AG04450 (cell line): ENCODE measurements around the gene VEZF1. TPM values are rescaled to one million over a fixed set of nuclear protein-coding genes. Genes with fewer than 3 reads are reported as not detected.

Source experiments
- CTCF ChIA-PET: fragments of 300-600, 350-600 bp; formaldehyde crosslinking; extraction: SDS; loops from one replicate; lab custom pipeline; 2022; ENCODE audit warnings: antibody characterized with exemption, inconsistent platforms; lab: Charles Lee
- POLR2A ChIA-PET: fragments of 350-600 bp; formaldehyde crosslinking; extraction: SDS; loops from one replicate; lab custom pipeline; 2021; ENCODE audit warnings: antibody characterized with exemption, inconsistent platforms; lab: Yijun Ruan, JAX
- DNase-seq: peaks from one replicate; pipeline ENCODE4 v3.0.0-alpha.2; 2011; ENCODE audit warnings: low read depth, low spot score
- H3K27ac ChIP-seq: one replicate; pipeline ENCODE4 v1.5.1; 2012; ENCODE audit warnings: low read depth, low read length, control low read depth
- H3K27me3 ChIP-seq: one replicate; pipeline ENCODE4 v1.6.0; 2012; ENCODE audit warnings: low read length; ENCODE audit not compliant: control insufficient read depth, insufficient read depth
- H3K4me3 ChIP-seq: 2 replicates; pipeline ENCODE4 v1.5.1; 2011; ENCODE audit warnings: mild to moderate bottlenecking, low read depth, low read length, control low read depth
- H3K9me3 ChIP-seq: 2 replicates; pipeline ENCODE4 v1.5.1; 2012; ENCODE audit warnings: low read length; ENCODE audit not compliant: control insufficient read depth, insufficient read depth
- polyA plus RNA-seq: library from polyadenylated mRNA; depleted of rRNA; stranded (reverse); fragments of >200 nt; gene quantifications from 2 replicates; pipeline ENCODE4 v1.2.3, GENCODE V29; 2011
- TF ChIP-seq, protein P1 (sequence below): IDR thresholded peaks from 2 replicates; pipeline ENCODE4 v1.5.1; 2011; ENCODE audit warnings: low read depth, low read length, control low read depth, inconsistent platforms

The VEZF1 gene
- polyA plus RNA-seq, 1 experiment = 38.9 TPM

DNA sequence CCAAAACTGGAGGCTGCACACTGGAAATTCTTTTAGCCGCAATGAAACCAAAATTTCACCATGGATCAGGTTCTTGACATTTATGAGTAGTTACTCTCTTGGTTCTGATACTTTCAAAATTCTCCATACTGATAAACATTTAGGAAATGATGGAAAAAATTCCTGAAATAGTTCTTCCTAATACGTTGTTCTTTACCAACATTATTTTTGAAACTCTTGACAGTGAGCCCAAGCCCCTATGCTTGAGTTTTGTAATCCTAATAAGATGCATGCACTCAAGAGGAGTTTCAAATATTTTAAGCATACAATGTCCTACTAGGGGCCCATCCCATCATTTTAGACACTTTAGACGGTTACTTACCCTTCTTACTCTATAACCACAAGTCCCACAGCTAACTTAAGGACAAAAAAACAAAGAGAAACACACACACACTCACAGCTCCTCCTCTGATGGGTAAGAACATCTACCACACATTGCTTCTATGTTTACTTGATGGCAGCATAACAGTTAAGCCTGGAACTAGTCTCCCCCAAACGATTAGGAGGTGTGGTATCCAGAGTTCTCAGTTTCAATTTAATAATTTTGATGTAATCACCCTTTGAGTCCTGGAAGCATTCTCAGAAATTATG lies 3.7 kb downstream of the VEZF1 start:
- no peak for DNase-seq
- no peaks in the 10 kb centered on the region; the same call in 1 of the 2 replicates for H3K9me3 ChIP-seq
- 0 out of 2 replicates have a peak overlapping the region, but pooled peaks have one; percentile 8 for H3K4me3 ChIP-seq
- TF ChIP-seq, protein P1, sequence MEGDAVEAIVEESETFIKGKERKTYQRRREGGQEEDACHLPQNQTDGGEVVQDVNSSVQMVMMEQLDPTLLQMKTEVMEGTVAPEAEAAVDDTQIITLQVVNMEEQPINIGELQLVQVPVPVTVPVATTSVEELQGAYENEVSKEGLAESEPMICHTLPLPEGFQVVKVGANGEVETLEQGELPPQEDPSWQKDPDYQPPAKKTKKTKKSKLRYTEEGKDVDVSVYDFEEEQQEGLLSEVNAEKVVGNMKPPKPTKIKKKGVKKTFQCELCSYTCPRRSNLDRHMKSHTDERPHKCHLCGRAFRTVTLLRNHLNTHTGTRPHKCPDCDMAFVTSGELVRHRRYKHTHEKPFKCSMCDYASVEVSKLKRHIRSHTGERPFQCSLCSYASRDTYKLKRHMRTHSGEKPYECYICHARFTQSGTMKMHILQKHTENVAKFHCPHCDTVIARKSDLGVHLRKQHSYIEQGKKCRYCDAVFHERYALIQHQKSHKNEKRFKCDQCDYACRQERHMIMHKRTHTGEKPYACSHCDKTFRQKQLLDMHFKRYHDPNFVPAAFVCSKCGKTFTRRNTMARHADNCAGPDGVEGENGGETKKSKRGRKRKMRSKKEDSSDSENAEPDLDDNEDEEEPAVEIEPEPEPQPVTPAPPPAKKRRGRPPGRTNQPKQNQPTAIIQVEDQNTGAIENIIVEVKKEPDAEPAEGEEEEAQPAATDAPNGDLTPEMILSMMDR = no peak
- POLR2A ChIA-PET = interaction anchor here (0.5 kb wide), 1 partner anchor 123 kb away, joined by 3 read pairs; no protein-coding TSS in a partner anchor
- H3K27ac ChIP-seq = no peak overlapping the region
- CTCF ChIA-PET = interaction anchor here (0.8 to 3.7 kb wide), 6 partner anchors 11 to 125 kb away, joined by 3 to 63 read pairs (median 16); no protein-coding TSS in a partner anchor
- no peaks in the 10 kb centered on the region for H3K27me3 ChIP-seq

DNA sequence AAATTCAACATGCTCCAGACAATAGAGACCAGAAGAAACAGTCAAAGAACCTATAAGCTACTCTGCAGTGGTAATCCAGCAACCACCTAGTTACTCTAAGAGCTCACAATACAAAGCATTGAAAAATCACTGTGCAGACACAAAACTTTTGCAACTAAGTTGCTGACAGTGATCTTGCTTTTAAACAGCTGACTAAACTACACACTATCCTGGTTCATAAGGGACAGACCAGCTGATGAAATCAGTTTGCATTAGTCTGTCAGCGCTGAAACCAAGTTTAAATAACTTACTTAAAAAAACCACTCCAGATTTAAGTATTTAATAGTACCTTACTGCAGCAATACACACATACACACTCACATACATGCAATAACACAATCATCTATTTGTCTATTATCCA lies 4.6 kb downstream of the VEZF1 start:
- DNase-seq = no peak
- ChIA-PET POLR2A (interaction anchor here (0.6 to 1.1 kb wide), 3 partner anchors 13 to 124 kb away, joined by 3 to 5 read pairs (median 3); no protein-coding TSS in a partner anchor), CTCF (interaction anchor here (1.2 to 1.7 kb wide), 2 partner anchors 13 to 16 kb away, joined by 5 to 8 read pairs; no protein-coding TSS in a partner anchor)
- TF ChIP-seq, protein P1 = no peak
- no peaks in the 10 kb centered on the region for H3K27me3 ChIP-seq
- H3K9me3 ChIP-seq = no peaks in the 10 kb centered on the region; the same call in 1 of the 2 replicates
- H3K27ac ChIP-seq = no peak overlapping the region
- no peak overlapping the region for H3K4me3 ChIP-seq

DNA sequence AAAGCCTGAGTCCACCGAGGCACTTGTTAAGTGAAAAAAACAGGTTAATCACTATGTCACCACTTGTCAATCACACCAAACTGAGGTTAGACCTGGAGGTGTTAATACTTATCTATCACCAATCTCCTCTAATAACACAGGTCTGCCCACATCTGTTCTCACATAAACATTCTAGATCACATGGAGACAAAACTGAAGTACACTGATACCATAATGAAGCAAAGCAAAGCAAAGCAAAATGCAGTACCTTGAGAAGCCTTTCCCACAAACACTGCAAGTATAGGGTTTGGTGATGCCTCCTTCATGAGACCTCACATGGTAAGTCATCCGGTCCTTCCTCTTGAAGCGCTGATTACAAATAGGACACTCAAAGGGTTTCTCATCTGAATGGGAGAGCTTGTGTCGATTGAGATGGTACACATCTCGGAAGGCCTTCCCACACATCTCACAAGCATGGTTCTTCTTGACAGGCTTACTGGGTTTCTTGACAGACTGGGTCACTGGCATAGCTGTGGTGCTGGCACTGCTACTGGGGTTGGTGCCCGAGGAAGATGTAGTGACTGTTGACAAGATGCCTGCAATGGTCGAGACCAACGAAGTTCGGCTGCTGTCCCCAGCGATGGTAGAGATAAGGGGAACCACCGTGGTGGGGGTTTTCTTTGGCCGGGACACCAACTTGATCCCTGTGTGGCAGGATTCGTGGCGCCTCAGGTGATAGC lies 5.4 kb downstream of the VEZF1 start:
- H3K27me3 ChIP-seq = no peaks in the 10 kb centered on the region
- no peaks in the 10 kb centered on the region; the same call in 1 of the 2 replicates for H3K9me3 ChIP-seq
- DNase-seq = no peak
- ChIA-PET CTCF (interaction anchor here (1.1 to 2.0 kb wide), 6 partner anchors 14 to 124 kb away, joined by 3 to 8 read pairs (median 5); no protein-coding TSS in a partner anchor), POLR2A (interaction anchor here (0.6 to 1.1 kb wide), 2 partner anchors 12 to 28 kb away, joined by 3 to 5 read pairs; no protein-coding TSS in a partner anchor)
- TF ChIP-seq, protein P1 = no peak
- no peak overlapping the region for H3K27ac ChIP-seq
- no peak overlapping the region for H3K4me3 ChIP-seq

DNA sequence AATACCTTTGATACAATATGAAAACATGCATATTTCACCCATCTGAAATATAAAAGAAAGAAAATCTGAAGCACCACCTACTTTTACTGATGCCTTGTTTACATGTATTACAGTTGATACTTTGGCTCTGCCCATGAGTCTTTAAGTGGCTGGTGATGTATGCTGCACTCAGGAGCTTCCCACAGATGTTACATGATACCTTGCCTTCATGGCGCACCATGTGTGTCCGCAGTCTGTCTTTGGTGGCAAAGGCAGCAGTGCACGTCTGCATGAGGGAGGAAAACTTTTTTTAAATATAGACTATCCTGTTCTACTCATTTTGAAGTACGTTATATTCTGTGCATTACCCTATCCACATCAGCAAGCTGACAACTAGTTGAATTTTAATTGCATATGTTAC lies 7.5 kb downstream of the VEZF1 start:
- ChIA-PET CTCF (interaction anchor here (0.7 to 2.2 kb wide), 5 partner anchors 15 to 122 kb away, joined by 4 to 13 read pairs (median 5); no protein-coding TSS in a partner anchor), POLR2A (no interaction called here)
- TF ChIP-seq, protein P1 = no peak
- no peak overlapping the region for H3K4me3 ChIP-seq
- no peak for DNase-seq
- no peaks in the 10 kb centered on the region for H3K9me3 ChIP-seq
- H3K27me3 ChIP-seq = no peaks in the 10 kb centered on the region
- H3K27ac ChIP-seq = no peak overlapping the region
